ENCODE results near the gene PDHB.

Gene PDHB

GRCh38 chr3:58391156-58391865 lies 42.3 kb downstream of the PDHB start:
- TF ChIP-seq L3MBTL2 (conservative IDR thresholded peaks at IDR 0.05) (no peak), SP1 (IDR thresholded peaks at IDR 0.05) (no peak), FOXA1 (IDR thresholded peaks at IDR 0.05) (no peak), BHLHE40 (IDR thresholded peaks at IDR 0.05; ENCODE audit: borderline replicate concordance) (no peak), HDGF (IDR thresholded peaks at IDR 0.05; ENCODE audit: borderline replicate concordance) (no peak)
- POLR2A ChIA-PET, result no interaction called here
- no peak for DNase-seq (ENCODE audit: extremely low spot score)
- CTCF ChIA-PET, result no interaction called here

GRCh38 chr3:58388550-58389091 lies 45.0 kb downstream of the PDHB start:
- DNase-seq (ENCODE audit: extremely low spot score), result no peak
- ChIA-PET CTCF (no interaction called here), POLR2A (no interaction called here)
- TF ChIP-seq FOXA1 (IDR thresholded peaks at IDR 0.05) (no peak), LEF1 (IDR thresholded peaks at IDR 0.05; ENCODE audit: borderline replicate concordance) (no peak), ZNF384 (IDR thresholded peaks at IDR 0.05) (no peak), TARDBP (IDR thresholded peaks at IDR 0.05) (no peak), HDGF (IDR thresholded peaks at IDR 0.05; ENCODE audit: borderline replicate concordance) (no peak), PKNOX1 (IDR thresholded peaks at IDR 0.05) (no peak)

- TF ChIP-seq FOXK2 (IDR thresholded peaks at IDR 0.05) (no peak), FOXM1 (IDR thresholded peaks at IDR 0.05; ENCODE audit: borderline replicate concordance) (no peak), NFRKB (IDR thresholded peaks at IDR 0.05) (no peak), ELF4 (IDR thresholded peaks at IDR 0.05) (no peak), ZNF384 (IDR thresholded peaks at IDR 0.05) (no peak), HDGF (IDR thresholded peaks at IDR 0.05; ENCODE audit: borderline replicate concordance) (no peak), ARNT (IDR thresholded peaks at IDR 0.05) (no peak)
- POLR2A ChIA-PET, result no interaction called here
- DNase-seq (ENCODE audit: extremely low spot score), result no peak
Measured at GRCh38 chr3:58387650-58388546, 45.7 kb downstream of the PDHB start.

GRCh38 chr3:58386626-58387365 lies 46.8 kb downstream of the PDHB start:
- CTCF ChIA-PET, result no interaction called here
- POLR2A ChIA-PET, result no interaction called here
- no peak for DNase-seq (ENCODE audit: extremely low spot score)
- TF ChIP-seq ELF4 (IDR thresholded peaks at IDR 0.05) (no peak), ZNF384 (IDR thresholded peaks at IDR 0.05) (no peak), CTBP1 (IDR thresholded peaks at IDR 0.05; ENCODE audit: borderline replicate concordance) (no peak), HDGF (IDR thresholded peaks at IDR 0.05; ENCODE audit: borderline replicate concordance) (no peak), SUZ12 (IDR thresholded peaks at IDR 0.05) (no peak), FOXM1 (IDR thresholded peaks at IDR 0.05; ENCODE audit: borderline replicate concordance) (no peak), LEF1 (IDR thresholded peaks at IDR 0.05; ENCODE audit: borderline replicate concordance) (no peak), FOXK2 (IDR thresholded peaks at IDR 0.05) (no peak), TARDBP (IDR thresholded peaks at IDR 0.05) (no peak), BHLHE40 (IDR thresholded peaks at IDR 0.05; ENCODE audit: borderline replicate concordance) (no peak), PKNOX1 (IDR thresholded peaks at IDR 0.05) (no peak), NFRKB (IDR thresholded peaks at IDR 0.05) (no peak), FOXA1 (IDR thresholded peaks at IDR 0.05) (no peak), ARNT (IDR thresholded peaks at IDR 0.05) (no peak), SP1 (IDR thresholded peaks at IDR 0.05) (no peak), L3MBTL2 (conservative IDR thresholded peaks at IDR 0.05) (no peak)

More at GRCh38 chr3:58387650-58388546, 45.7 kb downstream of the PDHB start:
- CTCF ChIA-PET, result no interaction called here

GRCh38 chr3:58384381-58385090 lies 49.1 kb downstream of the PDHB start:
- POLR2A ChIA-PET, result no interaction called here
- DNase-seq (ENCODE audit: extremely low spot score), result no peak
- no peak for TF ChIP-seq ZNF384 (IDR thresholded peaks at IDR 0.05)
- TF ChIP-seq TARDBP (IDR thresholded peaks at IDR 0.05), result no peak
- no peak for TF ChIP-seq ARNT (IDR thresholded peaks at IDR 0.05)
- no peak for TF ChIP-seq ELF4 (IDR thresholded peaks at IDR 0.05)
- TF ChIP-seq FOXM1 (IDR thresholded peaks at IDR 0.05; ENCODE audit: borderline replicate concordance), result no peak
- no peak for TF ChIP-seq SUZ12 (IDR thresholded peaks at IDR 0.05)
- TF ChIP-seq FOXK2 (IDR thresholded peaks at IDR 0.05), result no peak
- no peak for TF ChIP-seq NFRKB (IDR thresholded peaks at IDR 0.05)
- TF ChIP-seq FOXA1 (IDR thresholded peaks at IDR 0.05), result no peak
- no peak for TF ChIP-seq SP1 (IDR thresholded peaks at IDR 0.05)
- TF ChIP-seq CTBP1 (IDR thresholded peaks at IDR 0.05; ENCODE audit: borderline replicate concordance), result no peak
- CTCF ChIA-PET, result interaction anchor here (0.6 kb wide), 1 partner anchor 131 kb away, joined by 3 read pairs; no protein-coding TSS in a partner anchor

GRCh38 chr3:58383904-58384303 lies 49.7 kb downstream of the PDHB start:
- TF ChIP-seq ELF4 (IDR thresholded peaks at IDR 0.05) (no peak), LEF1 (IDR thresholded peaks at IDR 0.05; ENCODE audit: borderline replicate concordance) (no peak), FOXA1 (IDR thresholded peaks at IDR 0.05) (no peak), FOXK2 (IDR thresholded peaks at IDR 0.05) (no peak), FOXM1 (IDR thresholded peaks at IDR 0.05; ENCODE audit: borderline replicate concordance) (no peak), NFRKB (IDR thresholded peaks at IDR 0.05) (no peak), SUZ12 (IDR thresholded peaks at IDR 0.05) (no peak), BHLHE40 (IDR thresholded peaks at IDR 0.05; ENCODE audit: borderline replicate concordance) (no peak)
- CTCF ChIA-PET, result no interaction called here
- POLR2A ChIA-PET, result no interaction called here
- no peak for DNase-seq (ENCODE audit: extremely low spot score)
